Forelimb muscle (tissue), 1 donor: ENCODE measurements around the gene PDGFC. TPM values are rescaled to one million over a fixed set of nuclear protein-coding genes. Genes with fewer than 3 reads are reported as not detected.

Source experiments
- DNase-seq: peaks from one replicate; pipeline ENCODE4 v3.0.0-alpha.2; 2013; ENCODE audit warnings: low read depth
- polyA plus RNA-seq: library from polyadenylated mRNA; unstranded; fragments of 120-200 nt; gene quantifications from one replicate; pipeline ENCODE4 v1.2.1, GENCODE V29; 2013; ENCODE audit not compliant: insufficient read length

Gene PDGFC
- polyA plus RNA-seq, 1 donor: 26.3 TPM

DNA sequence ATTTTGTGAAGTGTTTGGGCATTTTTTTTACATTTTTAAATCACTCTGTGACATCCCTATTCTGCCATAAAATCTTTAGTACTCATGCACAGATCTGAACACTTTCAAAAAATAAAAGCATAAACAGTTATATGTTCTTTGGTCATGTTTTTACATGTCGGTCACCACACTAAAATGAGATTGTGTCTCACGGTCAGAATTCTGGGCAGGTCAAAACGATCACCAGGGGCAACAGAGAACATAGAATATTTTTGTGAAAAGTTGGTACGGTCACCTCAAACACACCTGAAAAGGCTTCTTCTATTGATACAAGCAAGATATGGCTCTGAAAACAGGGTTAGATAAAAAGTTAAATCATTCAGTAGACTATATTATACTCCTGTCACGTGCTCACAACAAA, 189.1 kb downstream of the PDGFC start:
- DNase-seq: no peak

DNA sequence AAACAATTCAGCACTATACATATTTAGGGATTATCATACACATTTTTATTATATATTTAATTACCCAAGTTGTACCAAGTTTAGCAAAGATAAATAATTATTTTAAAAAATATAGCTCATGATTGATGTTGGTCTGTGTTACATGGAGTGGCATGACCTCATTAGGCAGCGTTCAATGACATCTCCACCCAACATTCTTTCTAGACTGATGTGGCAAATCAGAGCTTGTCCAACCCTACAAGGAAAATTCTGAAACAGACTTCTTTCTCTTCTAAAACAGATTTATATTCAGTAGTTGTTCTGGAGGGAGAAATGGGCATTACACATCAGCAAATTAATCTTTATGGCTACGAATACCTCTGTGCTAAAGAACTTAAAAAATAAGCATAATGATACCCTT, 189.7 kb downstream of the PDGFC start:
- no peak for DNase-seq

DNA sequence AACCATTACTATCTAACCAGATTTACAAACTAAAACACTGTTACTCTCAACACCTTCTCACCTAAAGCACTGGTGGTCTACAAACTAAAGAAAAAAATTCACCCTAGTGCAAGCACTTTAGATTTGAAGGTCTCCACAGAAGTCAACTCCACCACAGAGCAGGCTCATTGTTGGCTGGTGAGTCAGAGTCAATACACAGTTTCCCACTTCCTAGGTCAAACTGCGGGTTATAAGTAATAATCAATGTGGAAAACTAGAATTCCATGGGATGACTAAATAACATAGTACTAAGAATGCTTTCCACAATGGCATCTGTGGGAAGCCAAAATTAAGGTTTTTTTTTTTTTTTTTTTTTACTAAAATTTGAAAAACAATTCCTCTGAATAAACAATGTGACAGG, 191.8 kb downstream of the PDGFC start:
- DNase-seq: no peak

DNA sequence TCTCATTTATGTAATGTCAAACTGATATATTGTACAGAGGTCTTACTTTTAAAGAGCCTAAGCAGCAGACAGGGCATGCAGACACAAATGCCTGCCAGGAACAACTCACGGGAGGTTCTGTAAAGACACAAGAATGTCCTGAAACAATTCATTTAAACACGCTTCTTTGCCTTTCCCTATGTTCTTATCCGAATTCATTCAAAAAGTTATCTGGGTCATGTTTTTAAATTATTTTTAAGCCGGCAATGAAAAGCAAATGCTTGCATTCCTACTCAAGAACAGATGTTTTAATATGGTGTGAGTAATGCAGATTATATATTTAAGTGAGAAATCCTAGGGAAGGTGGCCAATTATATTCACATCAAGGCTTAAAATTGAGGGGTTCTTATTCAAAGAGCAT, 192.6 kb downstream of the PDGFC start:
- no peak for DNase-seq

DNA sequence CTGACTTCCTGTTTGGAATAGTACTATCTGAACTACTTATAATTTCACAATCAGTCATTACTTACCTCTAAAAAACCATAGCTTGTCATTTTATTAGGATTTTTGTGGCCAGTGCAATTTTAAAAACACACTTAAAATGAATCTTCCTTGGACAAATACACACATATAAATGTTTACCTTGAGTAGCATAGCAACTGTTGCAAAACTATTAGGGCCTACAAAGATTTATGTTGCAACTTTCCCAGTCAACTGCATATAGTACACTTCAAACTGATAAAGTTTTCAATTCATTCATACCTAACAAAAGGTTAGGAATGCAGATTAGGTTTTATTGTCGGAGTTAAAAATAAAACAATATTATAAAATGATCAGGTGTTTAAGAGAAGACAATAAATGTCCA, 193.0 kb downstream of the PDGFC start:
- DNase-seq: no peak

DNA sequence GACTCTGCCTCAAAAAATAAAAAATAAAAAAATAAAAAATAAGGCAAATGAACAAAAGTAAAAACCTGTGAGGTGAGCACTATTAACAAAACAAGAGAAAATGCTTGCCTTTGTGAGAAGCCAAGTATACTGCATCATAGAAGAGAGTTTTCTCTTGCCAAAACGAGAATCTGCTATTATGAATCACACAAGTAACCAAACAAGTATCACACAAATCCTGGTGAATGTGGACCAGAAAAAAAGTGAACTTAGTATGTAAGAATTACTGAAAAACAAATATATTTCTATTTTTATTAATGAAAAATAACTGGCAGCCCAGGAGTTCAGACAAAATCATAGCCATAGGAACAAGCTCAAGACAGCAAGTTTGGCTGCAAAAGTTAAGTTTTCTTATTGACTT, 193.5 kb downstream of the PDGFC start:
- DNase-seq: no peak

DNA sequence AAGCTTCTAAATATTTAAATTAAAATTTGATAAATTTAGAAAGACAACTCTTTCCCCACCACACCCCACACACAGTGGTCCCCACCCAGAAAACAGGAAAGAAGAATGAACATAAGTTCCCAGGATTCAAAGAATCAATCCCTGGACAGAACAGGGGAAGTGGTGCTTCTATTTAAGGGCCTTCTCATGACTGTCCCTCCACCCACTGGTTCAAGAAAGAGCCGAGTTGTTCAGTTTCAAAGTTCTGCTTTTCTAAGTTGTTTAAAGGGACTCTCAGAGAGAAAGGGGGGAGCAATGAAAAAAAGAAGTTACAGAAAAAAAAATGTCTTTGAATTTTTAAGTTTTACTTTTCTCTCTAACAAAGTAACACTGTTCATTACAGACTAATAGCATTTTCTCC, 195.8 kb downstream of the PDGFC start:
- DNase-seq: no peak

DNA sequence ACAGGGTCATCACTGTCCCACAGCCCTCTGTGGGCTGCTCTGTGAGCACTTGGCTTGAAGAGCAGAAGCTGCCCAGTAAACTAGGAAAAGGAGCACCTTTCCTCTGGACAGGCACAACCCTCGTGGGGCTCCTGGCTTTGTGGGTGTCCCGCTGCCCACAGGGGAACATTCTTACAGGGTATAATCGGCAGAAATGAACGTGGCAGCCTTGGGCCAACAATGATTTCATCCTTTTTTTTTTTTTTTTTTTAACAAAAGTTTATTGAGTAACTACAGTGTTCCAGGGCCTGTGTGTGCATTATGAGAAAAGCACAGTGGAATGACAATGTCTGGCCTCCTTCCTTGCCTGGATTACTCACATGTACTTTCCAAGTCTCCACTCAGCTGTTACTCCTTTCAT, 197.2 kb downstream of the PDGFC start:
- DNase-seq: no peak

DNA sequence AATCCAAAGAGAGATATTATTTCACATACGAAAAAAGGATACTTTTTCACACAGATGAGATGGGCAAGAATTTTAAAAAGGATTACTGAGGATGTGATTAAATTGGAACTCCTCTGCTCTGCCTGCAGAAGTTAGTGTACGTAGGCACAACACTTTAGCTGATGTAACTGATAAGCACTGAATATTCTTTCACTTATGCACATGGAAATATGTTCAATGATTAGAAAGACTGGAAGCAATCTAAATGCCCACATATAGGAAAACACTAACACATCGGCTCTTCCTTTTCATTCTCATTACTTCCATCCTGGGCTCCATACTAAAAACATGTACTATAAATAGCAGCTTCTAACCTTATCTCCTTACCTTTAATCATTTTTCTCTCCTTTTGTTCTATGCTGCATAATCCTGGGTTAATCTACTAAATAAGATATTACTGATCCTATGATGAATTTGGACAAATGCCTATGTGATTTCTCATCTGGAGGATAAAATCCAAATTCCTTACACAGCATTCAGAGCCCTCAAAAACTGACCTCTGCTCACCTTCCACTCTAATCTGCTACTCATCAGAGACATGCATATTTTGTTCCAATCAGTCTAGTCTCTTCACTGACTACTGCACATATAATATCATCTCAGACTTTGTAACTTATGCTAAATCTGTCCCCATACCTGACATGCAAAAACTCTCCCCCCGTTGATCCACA, 197.8 kb downstream of the PDGFC start:
- no peak for DNase-seq

DNA sequence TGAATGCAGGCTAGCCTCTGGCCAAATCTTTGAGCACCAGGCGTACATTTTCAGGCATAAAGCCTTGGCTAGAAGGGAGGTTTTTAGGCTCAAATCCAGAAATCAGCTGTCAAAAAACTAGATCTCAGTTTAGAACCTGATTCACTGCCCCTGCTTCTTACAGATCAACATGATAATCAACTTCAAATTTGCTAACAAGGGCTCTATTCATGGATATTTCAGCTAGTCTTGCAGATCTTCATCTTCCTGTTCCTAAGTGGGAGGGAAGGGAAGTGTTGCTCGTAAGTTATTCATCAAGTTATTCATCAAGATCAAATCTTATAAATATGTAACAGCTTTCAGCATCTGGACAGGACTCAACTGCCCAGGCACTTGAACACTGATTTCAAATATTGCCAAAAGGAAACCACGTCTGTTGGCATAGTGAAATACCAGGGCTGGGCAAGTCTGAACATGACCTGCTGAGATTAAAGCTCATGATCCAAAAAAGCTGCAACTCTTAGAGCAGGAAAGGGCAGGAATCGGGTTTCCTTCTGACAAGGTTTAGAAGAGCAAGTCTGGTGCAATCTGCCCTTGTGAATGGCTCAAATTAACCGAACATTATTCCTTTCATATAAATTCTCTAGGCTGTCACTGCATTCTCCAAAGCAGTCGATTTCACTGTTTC, 200.3 kb downstream of the PDGFC start:
- no peak for DNase-seq

DNA sequence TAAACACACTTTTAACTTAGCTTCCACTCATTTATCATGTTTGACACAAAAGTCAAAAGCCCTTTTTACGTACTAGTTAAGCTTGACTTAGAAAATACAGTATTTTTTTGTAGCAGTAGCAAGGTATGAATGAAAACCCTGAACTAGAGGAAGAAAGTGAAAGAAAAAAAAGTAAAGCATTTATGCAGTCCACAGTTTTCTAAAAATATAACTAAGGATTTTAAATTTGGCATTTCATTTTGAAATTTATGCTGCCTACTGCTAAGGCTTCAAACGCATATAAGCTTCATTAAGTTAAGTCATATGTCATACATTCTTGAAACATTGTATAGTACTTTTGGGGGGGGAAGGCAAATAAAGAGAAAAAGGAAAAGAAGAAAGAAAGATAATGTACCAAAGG, 201.5 kb downstream of the PDGFC start:
- DNase-seq: no peak

DNA sequence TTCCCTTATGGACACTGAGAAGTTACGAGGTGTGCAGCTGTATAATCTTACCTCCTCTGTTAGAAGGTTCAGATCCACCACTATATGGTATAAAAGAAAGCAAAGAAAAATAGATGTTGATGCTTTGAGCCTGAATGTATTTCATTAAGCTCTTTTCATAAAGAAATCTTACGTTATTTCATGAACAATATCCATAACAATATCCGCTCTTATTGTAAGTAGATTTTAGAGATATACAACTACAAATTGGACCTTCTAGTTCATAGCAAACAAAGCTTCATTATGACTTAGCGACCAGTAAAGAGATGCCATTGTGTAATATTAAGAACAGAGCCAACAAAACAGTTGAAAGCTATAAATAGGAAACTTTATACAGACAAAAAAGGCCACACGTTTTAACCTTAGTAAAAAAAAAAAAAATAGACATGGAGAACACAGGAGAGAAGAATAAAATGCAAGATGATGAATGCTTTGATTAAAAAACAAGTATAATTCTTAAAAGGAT, 203.6 kb downstream of the PDGFC start:
- no peak for DNase-seq

DNA sequence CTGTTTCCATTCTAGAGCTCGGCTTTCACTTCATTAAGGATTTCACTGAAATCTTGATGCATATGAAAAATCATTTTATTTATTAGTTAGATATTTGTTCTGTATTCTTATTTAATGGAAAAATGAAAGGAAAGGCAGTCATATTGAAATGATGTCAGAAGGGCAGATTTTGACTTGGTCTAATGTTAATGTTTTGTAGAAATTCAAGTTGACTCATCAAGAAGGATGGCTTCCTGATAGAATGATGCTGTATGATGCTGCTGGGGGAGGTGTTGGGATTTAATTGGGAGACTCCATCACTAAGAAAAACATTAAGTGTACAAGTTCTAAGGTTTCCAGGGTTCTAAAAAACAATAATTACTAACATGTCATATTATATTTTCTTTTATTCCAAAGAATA, 204.8 kb downstream of the PDGFC start:
- DNase-seq: no peak

DNA sequence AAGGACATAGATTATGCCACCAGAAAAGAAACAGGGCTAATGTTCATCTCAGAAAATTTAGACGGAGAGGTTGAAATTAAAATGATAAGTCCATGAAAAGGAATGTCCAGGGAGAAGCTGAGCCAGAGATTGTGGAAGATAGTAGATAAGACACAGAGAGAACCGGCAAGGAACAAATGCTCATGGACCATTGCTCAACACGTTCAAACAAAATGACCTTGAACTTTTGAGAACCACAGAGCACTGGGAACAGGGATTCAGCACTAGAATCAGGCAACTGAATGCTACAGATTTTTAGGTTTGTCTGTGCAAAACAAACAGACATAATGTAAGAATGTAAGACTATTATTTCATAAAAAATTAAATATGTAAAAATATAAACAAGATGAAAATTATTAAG, 206.3 kb downstream of the PDGFC start:
- DNase-seq: no peak

DNA sequence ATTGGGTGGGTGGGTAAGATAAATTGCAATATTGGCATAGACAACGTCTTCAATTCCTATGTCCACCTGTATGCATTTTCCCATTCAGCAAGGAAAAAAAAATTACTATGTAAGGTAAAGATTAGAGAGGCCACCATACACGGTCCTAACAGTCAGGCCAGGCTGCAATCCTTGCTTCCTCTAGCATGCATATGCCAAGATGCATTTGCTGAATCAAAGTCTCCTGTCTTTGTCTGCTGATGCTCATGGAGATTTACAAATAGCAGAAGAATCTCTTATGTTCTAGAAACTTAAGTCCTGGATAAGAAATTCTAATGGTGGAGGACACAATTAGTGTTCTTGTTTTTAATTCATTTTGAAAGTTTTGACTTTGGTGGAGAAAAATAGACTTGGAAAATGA, 206.8 kb downstream of the PDGFC start:
- DNase-seq: no peak

DNA sequence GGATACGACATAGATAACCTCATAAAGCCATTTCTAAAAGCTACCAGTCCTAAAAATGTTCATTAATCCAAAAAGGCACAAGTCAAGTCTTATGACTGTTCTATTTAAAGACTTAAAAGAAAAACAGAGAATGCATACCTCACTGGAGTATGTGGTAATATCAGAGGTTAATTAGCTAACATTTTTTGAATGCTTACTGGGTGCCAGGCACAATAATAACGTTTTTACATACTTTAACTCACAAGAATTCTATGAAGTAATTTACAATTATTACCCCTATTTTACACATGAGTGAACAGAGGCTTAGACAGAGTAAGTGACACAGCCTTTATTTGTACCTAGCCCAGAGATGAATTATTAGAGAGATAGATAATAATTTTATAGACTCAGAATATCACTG, 207.5 kb downstream of the PDGFC start:
- DNase-seq: no peak

DNA sequence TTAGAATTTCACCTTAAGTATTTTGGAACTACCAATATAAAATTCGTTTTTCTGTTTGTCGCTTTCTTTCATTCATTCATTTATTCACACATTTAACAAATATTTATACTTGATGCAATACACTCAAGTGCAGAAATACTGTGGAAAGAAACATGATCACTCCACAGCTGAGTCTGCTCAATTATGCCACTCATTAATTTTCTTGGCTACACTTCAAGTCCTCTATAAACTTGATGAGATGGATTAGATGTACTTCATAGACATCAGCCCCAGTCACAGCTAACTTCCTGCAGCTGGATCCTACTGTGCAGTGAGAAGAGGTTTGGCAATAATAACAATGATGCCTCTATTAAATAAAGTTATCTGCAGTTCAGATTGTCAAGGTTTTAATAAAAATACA, 208.1 kb downstream of the PDGFC start:
- no peak for DNase-seq

DNA sequence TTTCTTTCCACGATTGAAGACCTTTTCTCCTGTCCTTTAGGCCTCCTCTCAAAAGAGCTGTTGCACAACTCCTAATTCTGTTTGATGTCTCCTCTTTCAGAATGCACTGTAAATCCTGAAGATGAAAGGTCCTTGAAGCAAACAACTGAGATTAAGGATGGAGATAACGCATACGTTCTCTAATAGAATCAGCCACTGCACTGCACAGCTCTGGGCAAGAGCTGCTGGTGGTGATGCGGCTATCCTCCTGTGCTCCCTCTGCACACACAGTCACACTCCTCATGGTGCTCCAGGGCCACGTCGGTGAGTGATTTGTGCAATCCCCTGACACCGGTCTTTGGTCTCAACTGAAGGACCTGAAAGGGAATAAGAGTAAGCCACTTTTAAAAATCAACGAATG, 208.7 kb downstream of the PDGFC start:
- no peak for DNase-seq

DNA sequence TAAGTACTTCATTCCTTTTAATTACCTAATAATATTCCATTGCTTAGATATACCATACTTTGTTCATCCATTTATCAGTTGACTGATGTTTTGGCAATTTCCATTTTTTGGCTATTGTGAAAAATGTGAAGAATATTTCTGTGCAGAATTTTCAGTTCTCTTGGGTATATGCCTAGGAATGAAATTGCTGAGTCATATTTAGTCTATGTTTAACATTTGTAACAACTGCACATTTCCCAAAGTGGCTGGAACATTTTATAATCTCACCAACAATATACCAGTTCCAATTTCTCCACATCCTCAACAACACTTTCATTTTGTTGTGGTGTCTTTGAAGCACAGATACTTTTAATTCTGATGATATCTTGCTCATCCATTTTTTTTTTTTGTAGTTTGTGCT, 215.5 kb downstream of the PDGFC start:
- no peak for DNase-seq

DNA sequence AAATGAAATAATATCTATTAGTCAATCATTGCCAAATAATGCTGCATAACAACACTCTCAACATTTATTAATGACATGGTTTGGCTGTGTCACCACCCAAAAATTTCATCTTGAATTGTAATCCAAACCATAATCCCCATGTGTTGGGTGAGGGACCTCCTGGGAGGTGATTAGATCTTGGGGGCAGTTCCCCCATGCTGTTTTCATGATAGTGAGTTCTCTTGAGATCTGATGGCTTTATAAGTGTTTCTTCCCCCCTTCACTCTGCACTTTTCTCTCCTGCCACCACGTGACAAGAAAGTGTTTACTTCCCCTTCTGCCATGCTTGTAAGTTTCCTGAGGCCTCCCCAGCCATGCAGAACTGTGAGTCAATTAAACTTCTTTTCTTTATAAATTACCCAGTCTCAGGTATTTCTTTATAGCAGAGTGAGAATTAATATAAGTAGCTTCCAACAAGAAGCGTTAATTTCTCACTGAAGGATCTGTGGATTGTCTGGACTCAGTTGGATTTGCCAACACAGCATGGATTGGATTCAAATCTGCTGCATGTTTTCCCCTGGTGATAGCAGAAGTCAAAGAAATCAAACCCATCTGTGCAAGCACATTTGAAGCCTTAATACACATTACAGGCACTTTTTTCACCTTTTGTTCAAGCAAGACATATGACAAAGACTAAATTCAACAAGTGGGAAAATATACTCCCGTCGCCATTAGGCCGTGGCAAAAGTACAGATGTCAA, 216.6 kb downstream of the PDGFC start:
- no peak for DNase-seq

DNA sequence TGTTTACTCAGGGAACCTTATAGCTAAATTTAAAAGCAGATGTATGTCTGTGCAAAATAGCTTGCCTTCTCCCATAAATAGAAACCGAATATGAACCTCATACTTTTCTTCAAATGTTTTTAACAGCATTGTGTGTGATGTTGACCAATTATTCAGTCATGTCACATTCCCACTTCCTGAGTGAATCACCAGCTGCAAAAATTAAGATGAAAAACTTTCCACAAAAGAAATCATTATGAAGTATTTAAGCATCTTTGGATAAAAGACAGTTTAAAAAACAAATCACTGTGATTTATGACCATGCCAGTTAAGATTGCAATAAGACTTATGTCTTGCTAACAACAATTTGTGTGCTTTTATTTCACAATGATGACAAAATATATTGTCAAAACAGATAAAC, 220.1 kb downstream of the PDGFC start:
- no peak for DNase-seq

DNA sequence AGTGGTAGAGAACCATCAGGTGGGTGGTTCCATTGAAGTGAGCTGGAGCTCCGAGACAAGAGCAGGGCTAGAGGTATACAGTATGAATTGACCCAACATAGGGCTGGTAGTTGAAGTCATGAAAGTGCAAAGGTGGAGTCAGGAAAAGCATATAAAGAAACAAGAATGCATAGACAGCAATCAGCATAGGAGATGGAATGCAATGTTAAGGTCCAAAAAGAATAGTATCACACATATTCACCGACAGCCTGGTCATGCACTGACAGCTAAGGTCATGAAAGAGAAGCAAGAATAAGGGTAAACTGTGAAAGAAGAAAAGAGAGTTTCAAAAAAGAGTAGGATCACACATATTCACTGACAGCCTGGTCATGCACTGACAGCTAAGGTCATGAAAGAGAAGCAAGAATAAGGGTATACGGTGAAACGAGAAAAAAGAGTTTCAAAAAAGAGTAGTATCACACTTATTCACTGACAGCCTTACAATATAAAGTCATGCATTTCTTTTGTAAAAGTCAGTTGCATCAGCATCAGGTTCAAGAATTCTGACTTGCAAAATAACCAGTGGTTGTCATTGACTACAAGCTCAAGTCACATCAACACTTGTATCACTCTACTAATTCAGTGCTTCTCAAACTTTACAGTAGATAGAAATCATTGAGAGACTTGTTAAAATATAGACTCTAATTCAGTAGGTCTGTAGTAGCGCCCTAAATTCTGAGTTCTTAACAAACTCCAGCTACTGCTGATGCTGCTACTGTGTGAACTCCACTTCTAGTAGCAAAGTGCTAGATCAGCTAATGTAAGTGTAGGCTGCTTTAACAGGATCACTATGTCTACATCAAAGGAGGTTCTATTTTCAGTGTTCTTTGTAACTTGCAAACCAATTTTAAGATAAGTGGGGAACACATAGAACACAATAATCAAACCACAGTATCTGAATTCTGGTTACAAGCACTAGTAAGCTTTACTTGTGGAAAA, 221.9 kb downstream of the PDGFC start:
- no peak for DNase-seq
